Measurements from ENCODE around the gene GALNT18. TPM values are rescaled to one million over a fixed set of nuclear protein-coding genes. Genes with fewer than 3 reads are reported as not detected.

The GALNT18 gene
- total RNA-seq, 2 donors from 2014 or later: 29.4 to 105 TPM

DNA sequence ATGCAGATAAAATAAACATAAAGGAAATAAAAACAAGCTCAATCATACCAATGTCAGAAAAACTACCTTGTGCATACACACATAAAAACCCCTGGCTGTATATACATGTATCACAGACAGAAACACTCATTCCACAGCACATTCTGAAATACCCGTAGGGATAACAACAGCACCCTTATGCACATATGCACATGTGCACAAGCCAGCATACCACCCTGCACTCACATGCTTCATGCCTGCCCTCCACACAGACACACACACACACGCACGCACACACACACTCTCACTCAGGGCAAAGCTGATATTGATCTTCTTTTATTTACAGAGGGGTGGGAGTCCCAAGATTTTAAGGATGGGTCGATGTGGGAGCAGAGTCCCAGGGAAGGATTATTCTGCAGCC, 360.9 kb downstream of the GALNT18 start:
- 65% methylated on average over 4 of the region's 4 CpGs for WGBS
- no peak overlapping the region for H3K4me3 ChIP-seq
- H3K36me3 ChIP-seq: no peaks in the 10 kb centered on the region
- TF ChIP-seq POLR2A (IDR thresholded peaks at IDR 0.05) (no peak), POLR2AphosphoS5 (IDR thresholded peaks at IDR 0.05) (no peak)
- TF ChIP-seq, protein P1, sequence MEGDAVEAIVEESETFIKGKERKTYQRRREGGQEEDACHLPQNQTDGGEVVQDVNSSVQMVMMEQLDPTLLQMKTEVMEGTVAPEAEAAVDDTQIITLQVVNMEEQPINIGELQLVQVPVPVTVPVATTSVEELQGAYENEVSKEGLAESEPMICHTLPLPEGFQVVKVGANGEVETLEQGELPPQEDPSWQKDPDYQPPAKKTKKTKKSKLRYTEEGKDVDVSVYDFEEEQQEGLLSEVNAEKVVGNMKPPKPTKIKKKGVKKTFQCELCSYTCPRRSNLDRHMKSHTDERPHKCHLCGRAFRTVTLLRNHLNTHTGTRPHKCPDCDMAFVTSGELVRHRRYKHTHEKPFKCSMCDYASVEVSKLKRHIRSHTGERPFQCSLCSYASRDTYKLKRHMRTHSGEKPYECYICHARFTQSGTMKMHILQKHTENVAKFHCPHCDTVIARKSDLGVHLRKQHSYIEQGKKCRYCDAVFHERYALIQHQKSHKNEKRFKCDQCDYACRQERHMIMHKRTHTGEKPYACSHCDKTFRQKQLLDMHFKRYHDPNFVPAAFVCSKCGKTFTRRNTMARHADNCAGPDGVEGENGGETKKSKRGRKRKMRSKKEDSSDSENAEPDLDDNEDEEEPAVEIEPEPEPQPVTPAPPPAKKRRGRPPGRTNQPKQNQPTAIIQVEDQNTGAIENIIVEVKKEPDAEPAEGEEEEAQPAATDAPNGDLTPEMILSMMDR (IDR thresholded peaks at IDR 0.05): no peak
- no peaks in the 10 kb centered on the region for H3K27me3 ChIP-seq (replicated peaks; ENCODE audit: insufficient read depth)
- H3K9me3 ChIP-seq: no peaks in the 10 kb centered on the region
- no peak overlapping the region for H3K27ac ChIP-seq
- no peak for DNase-seq (ENCODE audit: low spot score)
- intact Hi-C loops (cut with DNase I): no loop called here
- H3K4me1 ChIP-seq (replicated peaks): no peaks in the 10 kb centered on the region

DNA sequence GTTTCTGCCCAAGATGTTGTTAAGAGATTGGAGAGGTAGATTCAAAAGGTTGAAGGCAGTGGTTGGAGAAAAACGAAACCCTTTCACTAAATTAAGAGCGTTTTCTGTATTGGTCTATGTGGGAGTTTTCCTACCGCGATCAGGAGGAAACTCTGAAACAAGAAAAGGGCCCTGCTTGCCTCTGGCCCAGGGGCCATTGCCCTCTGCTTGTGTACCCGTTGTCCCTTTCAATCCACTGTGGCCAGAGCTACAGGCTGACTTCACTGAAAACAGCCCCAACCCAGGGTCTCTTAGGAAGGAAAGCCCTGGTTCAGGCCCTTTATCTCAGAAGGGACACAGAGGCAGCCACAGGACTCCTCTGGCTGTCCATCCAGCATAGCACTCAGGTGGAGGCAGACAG, 367.8 kb downstream of the GALNT18 start:
- WGBS: 92% methylated on average over 5 of the region's 5 CpGs

DNA sequence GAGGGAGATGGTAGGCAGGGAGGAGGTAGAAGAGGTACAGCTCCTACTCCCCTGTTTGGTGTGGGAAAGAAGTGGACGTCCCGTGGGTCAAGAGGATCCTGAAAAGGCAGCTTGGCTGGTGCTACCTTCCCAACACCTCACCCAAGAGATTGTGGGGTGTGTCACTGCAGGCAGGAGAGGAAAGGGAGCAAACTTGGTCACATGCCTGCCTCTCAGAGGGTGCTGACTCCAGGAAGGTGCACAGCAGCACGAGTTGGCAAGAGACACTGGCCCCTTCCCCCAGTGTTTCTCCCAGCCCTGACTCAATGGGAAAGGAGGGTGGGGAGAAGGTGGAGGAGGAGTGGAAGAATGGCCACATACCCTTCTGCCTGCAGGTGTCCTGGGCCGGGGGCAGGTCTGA, 368.3 kb downstream of the GALNT18 start:
- Histone ChIP-seq H3K36me3 (no peaks in the 10 kb centered on the region), H3K27ac (no peak overlapping the region), H3K4me1 (replicated peaks) (no peaks in the 10 kb centered on the region), H3K9me3 (no peaks in the 10 kb centered on the region), H3K27me3 (replicated peaks; ENCODE audit: insufficient read depth) (no peaks in the 10 kb centered on the region), H3K4me3 (no peak overlapping the region)
- no peak for TF ChIP-seq POLR2A (IDR thresholded peaks at IDR 0.05)
- no peak for TF ChIP-seq POLR2AphosphoS5 (IDR thresholded peaks at IDR 0.05)
- DNase-seq (ENCODE audit: low spot score): no peak
- intact Hi-C loops (cut with DNase I): no loop called here
- 59% methylated on average over 4 of the region's 4 CpGs for WGBS

More for the DNA sequence above, 367.8 kb downstream of the GALNT18 start:
- Histone ChIP-seq H3K4me1 (replicated peaks) (no peaks in the 10 kb centered on the region), H3K4me3 (no peak overlapping the region), H3K27me3 (replicated peaks; ENCODE audit: insufficient read depth) (no peaks in the 10 kb centered on the region), H3K9me3 (no peaks in the 10 kb centered on the region), H3K36me3 (no peaks in the 10 kb centered on the region), H3K27ac (no peak overlapping the region)
- TF ChIP-seq, protein P1 (IDR thresholded peaks at IDR 0.05): no peak
- intact Hi-C loops (cut with DNase I): no loop called here
- no peak for DNase-seq (ENCODE audit: low spot score)

DNA sequence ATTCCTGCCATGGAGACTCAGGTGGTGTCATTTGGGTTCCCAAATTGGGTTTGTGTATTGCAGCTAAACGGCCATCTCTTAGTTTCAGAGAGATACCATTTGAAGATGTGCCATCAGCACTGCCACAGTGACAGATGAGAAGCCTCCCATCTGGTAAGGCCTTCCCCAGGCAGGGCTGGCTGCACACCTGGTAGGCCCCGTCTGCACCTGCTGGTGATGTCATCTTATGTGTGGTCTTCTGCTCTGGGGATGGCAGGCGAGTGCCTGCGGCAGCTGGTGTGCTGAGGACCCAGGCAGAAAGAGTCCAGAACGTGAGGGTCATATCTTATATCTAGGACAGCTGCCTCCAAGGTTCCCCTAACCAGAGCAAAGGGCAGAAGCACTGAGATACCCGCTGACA, 369.4 kb downstream of the GALNT18 start:
- no peaks in the 10 kb centered on the region for H3K4me1 ChIP-seq (replicated peaks)
- no peaks in the 10 kb centered on the region for H3K9me3 ChIP-seq
- DNase-seq (ENCODE audit: low spot score): no peak
- 86% methylated on average over 6 of the region's 6 CpGs for WGBS
- intact Hi-C loops (cut with DNase I): no loop called here
- H3K27ac ChIP-seq: no peak overlapping the region
- no peak for TF ChIP-seq POLR2A (IDR thresholded peaks at IDR 0.05)
- H3K4me3 ChIP-seq: no peak overlapping the region
- H3K27me3 ChIP-seq (replicated peaks; ENCODE audit: insufficient read depth): no peaks in the 10 kb centered on the region
- H3K36me3 ChIP-seq: no peaks in the 10 kb centered on the region

DNA sequence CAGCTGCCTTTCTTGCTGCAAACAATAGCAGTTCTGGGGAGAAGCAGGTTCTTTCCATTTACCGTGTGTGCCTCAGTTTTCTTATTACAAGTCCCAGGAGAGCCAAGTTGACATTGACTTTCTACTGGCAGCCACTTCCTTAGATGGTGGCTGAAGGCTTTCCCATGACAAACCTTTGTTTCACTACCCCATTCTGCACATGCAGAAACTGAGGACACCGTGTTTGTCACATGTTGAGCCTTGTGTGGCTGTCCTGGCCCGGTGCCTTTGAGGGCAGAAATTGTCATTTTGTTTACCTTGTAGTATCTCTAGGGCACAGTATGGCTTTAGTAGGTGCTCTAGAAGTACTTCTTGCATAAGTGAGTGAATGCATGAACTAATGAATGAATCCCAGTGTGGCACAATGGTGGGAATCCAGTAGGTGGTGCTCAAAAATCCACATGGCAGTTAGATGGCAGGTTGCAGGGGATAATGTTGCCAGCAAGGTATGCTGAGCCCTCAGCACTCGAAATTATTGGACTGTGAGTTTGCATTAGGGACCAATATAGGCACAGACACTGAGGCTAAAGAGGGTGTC, 370.3 kb downstream of the GALNT18 start:
- WGBS: 79% methylated on average over 4 of the region's 4 CpGs
- TF ChIP-seq POLR2A (IDR thresholded peaks at IDR 0.05): no peak
- no peak for TF ChIP-seq POLR2AphosphoS5 (IDR thresholded peaks at IDR 0.05)
- TF ChIP-seq, protein P1 (IDR thresholded peaks at IDR 0.05): no peak
- intact Hi-C loops (cut with DNase I): no loop called here

DNA sequence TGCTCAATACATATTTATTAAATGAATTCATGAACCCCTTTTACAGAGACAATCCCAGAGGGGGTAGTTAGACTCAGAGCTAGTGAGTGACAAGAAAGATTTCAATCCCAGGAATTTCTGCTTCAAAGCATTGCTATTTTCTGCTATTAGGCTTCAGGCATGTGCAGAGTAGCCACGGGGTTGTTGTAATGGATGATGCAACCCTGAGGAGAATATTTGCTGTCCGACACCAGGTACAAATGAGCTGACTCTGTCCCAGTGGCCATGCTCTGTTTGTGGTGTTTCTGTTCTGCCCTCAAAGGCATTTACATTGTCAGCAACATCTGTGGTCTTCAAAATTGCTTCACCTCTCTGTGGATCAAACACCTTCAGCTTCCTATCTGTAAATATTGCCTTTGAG, 371.3 kb downstream of the GALNT18 start:
- no peaks in the 10 kb centered on the region for H3K4me1 ChIP-seq (replicated peaks)
- no peaks in the 10 kb centered on the region for H3K36me3 ChIP-seq
- H3K9me3 ChIP-seq: no peaks in the 10 kb centered on the region
- H3K4me3 ChIP-seq: no peak overlapping the region
- H3K27ac ChIP-seq: no peak overlapping the region
- 51% methylated on average over 2 of the region's 2 CpGs for WGBS
- no peak for DNase-seq (ENCODE audit: low spot score)
- TF ChIP-seq, protein P1 (IDR thresholded peaks at IDR 0.05): no peak
- TF ChIP-seq POLR2A (IDR thresholded peaks at IDR 0.05) (no peak), POLR2AphosphoS5 (IDR thresholded peaks at IDR 0.05) (no peak)
- intact Hi-C loops (cut with DNase I): no loop called here
- no peaks in the 10 kb centered on the region for H3K27me3 ChIP-seq (replicated peaks; ENCODE audit: insufficient read depth)

More for the DNA sequence above, 370.3 kb downstream of the GALNT18 start:
- no peaks in the 10 kb centered on the region for H3K27me3 ChIP-seq (replicated peaks; ENCODE audit: insufficient read depth)
- H3K27ac ChIP-seq: no peak overlapping the region
- no peak for DNase-seq (ENCODE audit: low spot score)
- H3K36me3 ChIP-seq: no peaks in the 10 kb centered on the region
- no peak overlapping the region for H3K4me3 ChIP-seq
- no peaks in the 10 kb centered on the region for H3K9me3 ChIP-seq
- no peaks in the 10 kb centered on the region for H3K4me1 ChIP-seq (replicated peaks)

All from prostate gland (tissue), 2 donors.